Measurements from ENCODE around the gene ETS1.
A peak's percentile ranks its signal among the peaks of the same experiment; 100 is the strongest.

ETS1 gene

DNA sequence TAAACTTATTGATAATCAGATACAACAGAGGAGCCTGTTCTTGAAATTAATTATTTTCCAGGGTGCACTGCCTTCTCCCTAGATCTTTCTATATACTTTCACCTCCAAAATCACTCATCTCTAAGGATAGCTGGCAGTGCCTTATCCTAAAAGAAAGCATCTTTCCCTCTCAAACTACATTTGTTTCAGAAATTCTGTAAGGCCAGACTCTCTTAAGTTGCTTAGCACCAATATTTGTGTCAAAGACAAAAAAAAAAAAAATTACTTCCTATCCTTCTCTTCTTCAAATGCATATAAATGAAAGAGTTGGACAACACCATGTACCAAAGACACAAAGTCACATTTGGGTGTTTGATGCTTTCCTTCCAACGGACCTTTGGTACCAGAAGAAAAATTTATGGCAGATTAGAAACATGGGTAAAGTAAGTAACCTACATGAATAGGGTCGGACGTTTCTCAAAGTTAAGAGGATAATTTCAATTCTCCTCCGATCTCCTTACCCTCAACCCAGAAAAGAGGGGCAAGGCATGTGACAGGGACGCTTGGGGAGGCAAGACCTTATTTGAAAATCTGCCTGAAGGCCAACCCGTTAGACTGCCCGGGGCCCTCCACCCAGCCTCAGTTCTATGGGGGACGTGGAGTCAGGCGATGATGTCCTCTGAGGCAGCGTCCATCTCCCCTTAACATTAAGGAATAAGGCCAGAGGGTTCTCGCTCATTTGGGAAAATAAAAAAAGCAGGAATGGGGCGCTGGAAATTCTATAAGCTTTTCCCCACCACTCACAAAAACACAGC is 66.3 kb downstream of the ETS1 start:
- peak overlapping the region; percentile 71 for H3K4me3 ChIP-seq (ENCODE audit: low read depth, low read length)
- peaks cover 14% of the 10 kb centered on the region for H3K4me1 ChIP-seq (ENCODE audit: control insufficient read depth, insufficient read depth, low read length)
- no peak for TF ChIP-seq ZNF24 (tag by site-specific recombination; IDR thresholded peaks at IDR 0.05)
- no peak for TF ChIP-seq ZSCAN5A (tag by site-specific recombination; IDR thresholded peaks at IDR 0.05)
- no peak for TF ChIP-seq ZEB2 (tag by site-specific recombination; IDR thresholded peaks at IDR 0.05)
- TF ChIP-seq ZIC2 (tag by site-specific recombination; IDR thresholded peaks at IDR 0.05): no peak
- TF ChIP-seq ZNF184 (tag by site-specific recombination; IDR thresholded peaks at IDR 0.05): no peak
- no peak for TF ChIP-seq ZNF140 (tag by site-specific recombination; IDR thresholded peaks at IDR 0.05)
- no peak for TF ChIP-seq ZNF335 (tag by site-specific recombination; conservative IDR thresholded peaks at IDR 0.05)
- TF ChIP-seq, protein P1, sequence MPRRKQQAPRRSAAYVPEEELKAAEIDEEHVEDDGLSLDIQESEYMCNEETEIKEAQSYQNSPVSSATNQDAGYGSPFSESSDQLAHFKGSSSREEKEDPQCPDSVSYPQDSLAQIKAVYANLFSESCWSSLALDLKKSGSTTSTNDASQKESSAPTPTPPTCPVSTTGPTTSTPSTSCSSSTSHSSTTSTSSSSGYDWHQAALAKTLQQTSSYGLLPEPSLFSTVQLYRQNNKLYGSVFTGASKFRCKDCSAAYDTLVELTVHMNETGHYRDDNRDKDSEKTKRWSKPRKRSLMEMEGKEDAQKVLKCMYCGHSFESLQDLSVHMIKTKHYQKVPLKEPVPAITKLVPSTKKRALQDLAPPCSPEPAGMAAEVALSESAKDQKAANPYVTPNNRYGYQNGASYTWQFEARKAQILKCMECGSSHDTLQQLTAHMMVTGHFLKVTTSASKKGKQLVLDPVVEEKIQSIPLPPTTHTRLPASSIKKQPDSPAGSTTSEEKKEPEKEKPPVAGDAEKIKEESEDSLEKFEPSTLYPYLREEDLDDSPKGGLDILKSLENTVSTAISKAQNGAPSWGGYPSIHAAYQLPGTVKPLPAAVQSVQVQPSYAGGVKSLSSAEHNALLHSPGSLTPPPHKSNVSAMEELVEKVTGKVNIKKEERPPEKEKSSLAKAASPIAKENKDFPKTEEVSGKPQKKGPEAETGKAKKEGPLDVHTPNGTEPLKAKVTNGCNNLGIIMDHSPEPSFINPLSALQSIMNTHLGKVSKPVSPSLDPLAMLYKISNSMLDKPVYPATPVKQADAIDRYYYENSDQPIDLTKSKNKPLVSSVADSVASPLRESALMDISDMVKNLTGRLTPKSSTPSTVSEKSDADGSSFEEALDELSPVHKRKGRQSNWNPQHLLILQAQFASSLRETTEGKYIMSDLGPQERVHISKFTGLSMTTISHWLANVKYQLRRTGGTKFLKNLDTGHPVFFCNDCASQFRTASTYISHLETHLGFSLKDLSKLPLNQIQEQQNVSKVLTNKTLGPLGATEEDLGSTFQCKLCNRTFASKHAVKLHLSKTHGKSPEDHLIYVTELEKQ (tag by site-specific recombination; IDR thresholded peaks at IDR 0.05; ENCODE audit: borderline replicate concordance): no peak
- TF ChIP-seq, protein P2, sequence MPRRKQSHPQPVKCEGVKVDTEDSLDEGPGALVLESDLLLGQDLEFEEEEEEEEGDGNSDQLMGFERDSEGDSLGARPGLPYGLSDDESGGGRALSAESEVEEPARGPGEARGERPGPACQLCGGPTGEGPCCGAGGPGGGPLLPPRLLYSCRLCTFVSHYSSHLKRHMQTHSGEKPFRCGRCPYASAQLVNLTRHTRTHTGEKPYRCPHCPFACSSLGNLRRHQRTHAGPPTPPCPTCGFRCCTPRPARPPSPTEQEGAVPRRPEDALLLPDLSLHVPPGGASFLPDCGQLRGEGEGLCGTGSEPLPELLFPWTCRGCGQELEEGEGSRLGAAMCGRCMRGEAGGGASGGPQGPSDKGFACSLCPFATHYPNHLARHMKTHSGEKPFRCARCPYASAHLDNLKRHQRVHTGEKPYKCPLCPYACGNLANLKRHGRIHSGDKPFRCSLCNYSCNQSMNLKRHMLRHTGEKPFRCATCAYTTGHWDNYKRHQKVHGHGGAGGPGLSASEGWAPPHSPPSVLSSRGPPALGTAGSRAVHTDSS (tag by site-specific recombination; IDR thresholded peaks at IDR 0.05): no peak
- TF ChIP-seq OVOL3 (tag by site-specific recombination; IDR thresholded peaks at IDR 0.05): no peak
- TF ChIP-seq ZNF223 (tag by site-specific recombination; IDR thresholded peaks at IDR 0.05): no peak
- TF ChIP-seq ZNF837 (tag by site-specific recombination; IDR thresholded peaks at IDR 0.05): no peak
- no peak for TF ChIP-seq ZNF670 (tag by site-specific recombination; IDR thresholded peaks at IDR 0.05; ENCODE audit: low read depth)
- TF ChIP-seq HIC1 (tag by site-specific recombination; IDR thresholded peaks at IDR 0.05): no peak
- no peak for TF ChIP-seq ZNF830 (tag by site-specific recombination; IDR thresholded peaks at IDR 0.05; ENCODE audit: low read depth)
- no peak for TF ChIP-seq ZNF175 (tag by site-specific recombination; IDR thresholded peaks at IDR 0.05)
- TF ChIP-seq ZNF571 (tag by site-specific recombination; IDR thresholded peaks at IDR 0.05): no peak
- TF ChIP-seq ZNF423 (tag by site-specific recombination; IDR thresholded peaks at IDR 0.05): no peak
- no peaks in the 10 kb centered on the region for H3K36me3 ChIP-seq (ENCODE audit: control insufficient read depth in 2 of 2, insufficient read depth in 1 of 2, low read length in 2 of 2)
- ChIA-PET POLR2A (no interaction called here), CTCF (interaction anchor here (0.5 to 1.1 kb wide), 4 partner anchors 25 to 353 kb away, joined by 3 to 4 read pairs (median 3); no protein-coding TSS in a partner anchor)
- no peaks in the 10 kb centered on the region for H3K9me3 ChIP-seq (ENCODE audit: control insufficient read depth, insufficient read depth, low read depth, low read length)
- no peak overlapping the region for H3K27ac ChIP-seq (ENCODE audit: extremely low read depth, low read depth, low read length)

Measured in HEK293 (cell line).